ENCODE data around the gene UXS1.

DNA sequence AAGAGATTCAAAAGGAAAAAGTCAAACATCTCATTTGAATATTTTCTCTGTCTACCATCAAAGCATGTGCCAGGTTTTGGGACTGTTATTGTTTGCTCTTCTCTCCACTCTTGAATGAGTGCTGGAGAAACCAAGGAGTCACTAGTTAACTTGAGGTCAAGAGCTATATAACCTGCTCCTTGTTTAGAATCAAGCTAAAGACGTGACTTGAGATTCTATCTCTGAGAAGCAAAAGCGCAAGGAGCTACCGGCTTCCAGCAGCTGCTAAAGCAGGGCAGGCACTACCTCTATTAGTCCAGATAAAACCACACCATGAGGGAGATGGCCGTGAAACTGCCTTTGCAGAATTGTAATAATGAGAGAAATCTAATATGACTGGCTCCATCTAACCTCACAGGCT lies 36.0 kb downstream of the UXS1 start:
- TF ChIP-seq, protein P1, sequence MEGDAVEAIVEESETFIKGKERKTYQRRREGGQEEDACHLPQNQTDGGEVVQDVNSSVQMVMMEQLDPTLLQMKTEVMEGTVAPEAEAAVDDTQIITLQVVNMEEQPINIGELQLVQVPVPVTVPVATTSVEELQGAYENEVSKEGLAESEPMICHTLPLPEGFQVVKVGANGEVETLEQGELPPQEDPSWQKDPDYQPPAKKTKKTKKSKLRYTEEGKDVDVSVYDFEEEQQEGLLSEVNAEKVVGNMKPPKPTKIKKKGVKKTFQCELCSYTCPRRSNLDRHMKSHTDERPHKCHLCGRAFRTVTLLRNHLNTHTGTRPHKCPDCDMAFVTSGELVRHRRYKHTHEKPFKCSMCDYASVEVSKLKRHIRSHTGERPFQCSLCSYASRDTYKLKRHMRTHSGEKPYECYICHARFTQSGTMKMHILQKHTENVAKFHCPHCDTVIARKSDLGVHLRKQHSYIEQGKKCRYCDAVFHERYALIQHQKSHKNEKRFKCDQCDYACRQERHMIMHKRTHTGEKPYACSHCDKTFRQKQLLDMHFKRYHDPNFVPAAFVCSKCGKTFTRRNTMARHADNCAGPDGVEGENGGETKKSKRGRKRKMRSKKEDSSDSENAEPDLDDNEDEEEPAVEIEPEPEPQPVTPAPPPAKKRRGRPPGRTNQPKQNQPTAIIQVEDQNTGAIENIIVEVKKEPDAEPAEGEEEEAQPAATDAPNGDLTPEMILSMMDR (IDR thresholded peaks at IDR 0.05): no peak
- no peak for TF ChIP-seq POLR2A (IDR thresholded peaks at IDR 0.05)
